HepG2 (cell line): ENCODE results near the gene SLC25A43. TPM values are rescaled to one million over a fixed set of nuclear protein-coding genes. Genes with fewer than 3 reads are reported as not detected.

Source experiments
- ATAC-seq: fragments of 200-7000 bp; cut with Tn5 transposase; 3 replicates; pipeline ENCODE4 v1.9.1; 2020; ENCODE audit warnings: mild to moderate bottlenecking, moderate library complexity
- BruUV-seq: library from RNA; stranded (reverse); fragments of 400-500 nt; replicated peaks from 2 replicates; lab custom pipeline; 2021; lab: Mats Ljungman, UMichigan
- CTCF ChIA-PET: fragments of 300-600 bp; formaldehyde crosslinking; extraction: SDS; loops from one replicate; lab custom pipeline; 2021; ENCODE audit warnings: low total read pairs, inconsistent platforms, low intra/inter-chr PET ratio; lab: Yijun Ruan, JAX
- POLR2A ChIA-PET: fragments of 350-600 bp; sonication (Branson Sonifier 250); formaldehyde crosslinking; loops from one replicate; lab custom pipeline; 2020; ENCODE audit warnings: antibody characterized with exemption, inconsistent platforms; lab: Yijun Ruan, JAX
- DNase-seq: peaks from one replicate; pipeline ENCODE4 v3.0.0-alpha.2; 2015; ENCODE audit warnings: low spot score
- FAIRE-seq: peaks from 3 replicates; lab custom pipeline; 2011; peaks lifted over from hg19 to GRCh38; lab: Jason Lieb, UNC
- H2AFZ ChIP-seq: one replicate; pipeline ENCODE4 v1.6.1; 2011; ENCODE audit warnings: low read length, inconsistent platforms
- H3K27ac ChIP-seq: fragments of 300-600 bp; 3 replicates; pipeline ENCODE4 v1.8.0; 2011; ENCODE audit warnings: mixed run types, mild to moderate bottlenecking, mixed read lengths, low read length, inconsistent platforms; ENCODE audit not compliant: insufficient read depth; ENCODE audit errors: extremely low read length
- H3K27me3 ChIP-seq, 2 experiments: fragments of 200-600 bp in 1 of 2; 2 replicates in 1 of 2; 3 replicates in 1 of 2; pipeline versions ENCODE4 v1.6.0 to v1.8.0; 2011; ENCODE audit warnings: low read length in 2 of 2, mild to moderate bottlenecking in 2 of 2, moderate library complexity in 2 of 2, inconsistent platforms in 1 of 2; ENCODE audit not compliant: insufficient read depth in 2 of 2, control insufficient read depth in 1 of 2
- H3K36me3 ChIP-seq, 2 experiments: fragments of 200-600 bp in 1 of 2; replicated peaks in 1 of 2; 2 replicates in 1 of 2; 3 replicates in 1 of 2; pipeline versions ENCODE4 v1.5.1 to v1.8.0; 2011; ENCODE audit warnings: low read length in 2 of 2, inconsistent platforms in 1 of 2; ENCODE audit not compliant: insufficient read depth in 2 of 2, control insufficient read depth in 1 of 2
- H3K4me1 ChIP-seq: 2 replicates; pipeline ENCODE4 v1.5.1; 2012; ENCODE audit warnings: low read length, inconsistent platforms; ENCODE audit not compliant: insufficient read depth
- H3K4me2 ChIP-seq: 2 replicates; pipeline ENCODE4 v1.6.0; 2011; ENCODE audit warnings: low read depth, low read length, inconsistent platforms
- H3K4me3 ChIP-seq, 3 experiments: fragments of 200-600 bp in 1 of 3; sonication (generic), shearing (Covaris generic) in 1 of 3; replicated peaks in 1 of 3; 2 replicates each; pipeline ENCODE4 v1.5.1; 2011 to 2016; ENCODE audit warnings: low read length in 3 of 3, inconsistent platforms in 2 of 3, low read depth in 2 of 3, mild to moderate bottlenecking in 2 of 3, control low read depth in 1 of 3, mixed read lengths in 1 of 3; ENCODE audit not compliant: insufficient read depth in 1 of 3
- H3K79me2 ChIP-seq: one replicate; pipeline ENCODE4 v1.6.1; 2011; ENCODE audit warnings: low read length, inconsistent platforms; ENCODE audit not compliant: insufficient read depth
- H3K9ac ChIP-seq: 2 replicates; pipeline ENCODE4 v1.6.0; 2011; ENCODE audit warnings: mild to moderate bottlenecking, low read depth, low read length, inconsistent platforms; ENCODE audit not compliant: insufficient read depth
- H3K9me3 ChIP-seq: 2 replicates; pipeline ENCODE4 v1.5.1; 2012; ENCODE audit warnings: mild to moderate bottlenecking, low read length
- H4K20me1 ChIP-seq: 2 replicates; pipeline ENCODE4 v1.6.0; 2011; ENCODE audit warnings: inconsistent platforms, mild to moderate bottlenecking, low read length, moderate library complexity; ENCODE audit not compliant: insufficient read depth
- ATM ChIP-seq: fragments of 450-650 bp; IDR thresholded peaks from 2 replicates; pipeline ENCODE4 v1.7.1; 2017; ENCODE audit warnings: mild to moderate bottlenecking, borderline replicate concordance
- CSRNP2 ChIP-seq: sonication (generic); formaldehyde crosslinking; conservative IDR thresholded peaks from 2 replicates; pipeline ENCODE4 v1.8.0; 2022; ENCODE audit warnings: low read depth, missing genetic modification reagents
- DMAP1 ChIP-seq: IDR thresholded peaks from 2 replicates; pipeline ENCODE4 v1.6.1; 2016
- FOXK1 ChIP-seq: sonication (generic); formaldehyde crosslinking; IDR thresholded peaks from 2 replicates; pipeline ENCODE4 v1.4.0; 2020; ENCODE audit warnings: low read depth, missing genetic modification reagents, borderline replicate concordance
- GLMP ChIP-seq: sonication (generic); formaldehyde crosslinking; IDR thresholded peaks from 2 replicates; pipeline ENCODE4 v1.9.0; 2021; ENCODE audit warnings: missing genetic modification reagents, mild to moderate bottlenecking, borderline replicate concordance
- HNF4A ChIP-seq: sonication (generic); formaldehyde crosslinking; IDR thresholded peaks from 2 replicates; pipeline ENCODE4 v1.4.0; 2020; ENCODE audit warnings: missing genetic modification reagents
- MAZ ChIP-seq, 2 experiments: sonication (generic) in 1 of 2; formaldehyde crosslinking in 1 of 2; IDR thresholded peaks; 2 replicates each; pipeline versions ENCODE4 v1.5.0 to v1.6.1; 2012 to 2020; ENCODE audit warnings: low read depth in 2 of 2, mild to moderate bottlenecking in 2 of 2, borderline replicate concordance in 1 of 2, improper control_type of control experiment in 1 of 2, low read length in 1 of 2, missing genetic modification reagents in 1 of 2, moderate library complexity in 1 of 2
- MBD4 ChIP-seq: IDR thresholded peaks from 2 replicates; pipeline ENCODE4 v1.6.1; 2012; ENCODE audit warnings: low read length, inconsistent platforms, borderline replicate concordance
- RBM39 ChIP-seq: fragments of 200-400 bp; formaldehyde crosslinking; IDR thresholded peaks from one replicate; pipeline ENCODE4 v1.6.1; 2018; ENCODE audit warnings: antibody characterized with exemption, mild to moderate bottlenecking, low read depth, low read length; ENCODE audit not compliant: poor library complexity, severe bottlenecking
- RFXANK ChIP-seq: IDR thresholded peaks from 2 replicates; pipeline ENCODE4 v1.6.1; 2016
- ZNF260 ChIP-seq: sonication (generic); formaldehyde crosslinking; IDR thresholded peaks from 2 replicates; pipeline ENCODE4 v1.4.0; 2020; ENCODE audit warnings: missing genetic modification reagents, low read depth, mild to moderate bottlenecking, borderline replicate concordance
- ZNF343 ChIP-seq: sonication (generic); formaldehyde crosslinking; IDR thresholded peaks from 2 replicates; pipeline ENCODE4 v1.4.0; 2020; ENCODE audit warnings: mild to moderate bottlenecking, missing genetic modification reagents
- ZNF414 ChIP-seq: sonication (generic); formaldehyde crosslinking; IDR thresholded peaks from 2 replicates; pipeline ENCODE4 v1.5.0; 2020; ENCODE audit warnings: missing genetic modification reagents
- ZNF441 ChIP-seq: sonication (generic); formaldehyde crosslinking; IDR thresholded peaks from 2 replicates; pipeline ENCODE4 v1.7.0; 2021; ENCODE audit warnings: missing genetic modification reagents, borderline replicate concordance
- ZNF563 ChIP-seq: sonication (generic); formaldehyde crosslinking; IDR thresholded peaks from 2 replicates; pipeline ENCODE4 v1.8.0; 2022; ENCODE audit warnings: mild to moderate bottlenecking, moderate library complexity, missing genetic modification reagents
- ZNF609 ChIP-seq: sonication (generic); formaldehyde crosslinking; IDR thresholded peaks from 2 replicates; pipeline ENCODE4 v1.4.0; 2020; ENCODE audit warnings: mild to moderate bottlenecking, missing genetic modification reagents, borderline replicate concordance
- ZSCAN30 ChIP-seq: sonication (generic); formaldehyde crosslinking; IDR thresholded peaks from 2 replicates; pipeline ENCODE4 v1.5.0; 2020; ENCODE audit warnings: mild to moderate bottlenecking, missing genetic modification reagents
- WGBS: methylation state at CpG from one replicate; pipeline ENCODE4 v1.1.6; 2017; ENCODE audit warnings: low lambda C conversion rate; 5-methylcytosine and 5-hydroxymethylcytosine counted together
- in situ Hi-C: cut with HindIII; loops from 2 replicates; pipeline ENCODE4 v1.10.0; 2017; ENCODE audit warnings: low pct_unique_long_range_greater_than_20kb; ENCODE audit not compliant: extremely low pct_ligation_motif_present
- intact Hi-C: fragments of 100-400 bp; cut with micrococcal nuclease; formaldehyde crosslinking; loops from one replicate; pipeline ENCODE4 v1.10.0; 2022; ENCODE audit not compliant: unreplicated experiment
- polyA plus RNA-seq, 8 experiments: library from polyadenylated mRNA; depleted of rRNA in 3 of 8; stranded (reverse) in 7 of 8; unstranded in 1 of 8; fragments of >200 nt; fragmentation: Illumina TruSeq in 4 of 8; extraction: Trizol in 4 of 8; gene quantifications; 2 replicates each; pipeline versions ENCODE4 v1.2.1 to v1.2.3, GENCODE V29; 2011 to 2016; ENCODE audit warnings: low read depth in 4 of 8, missing spikeins in 1 of 8, mixed read lengths in 1 of 8; ENCODE audit not compliant: insufficient read depth in 1 of 8
- total RNA-seq, 5 experiments: library from RNA; depleted of rRNA; stranded (reverse); fragments of >200 nt; fragmentation: Illumina TruSeq; extraction: Trizol; gene quantifications; 2 replicates each; pipeline ENCODE4 v1.2.3, GENCODE V29; 2016; ENCODE audit warnings: low read depth in 1 of 5

SLC25A43 gene
- total and polyA plus RNA-seq, 2 of the 13 experiments (the other 11 are each of a cell fraction or from before 2014, with no cell fraction given): 5.8 to 13.2 TPM

- intact Hi-C loops (no loop called here), in situ Hi-C loops (no loop called here)
- Histone ChIP-seq H3K4me1 (no peaks in the 10 kb centered on the region), H4K20me1 (no peaks in the 10 kb centered on the region), H3K79me2 (no peaks in the 10 kb centered on the region), H3K4me3 (no peak overlapping the region), H3K9ac (no peak overlapping the region), H3K4me2 (no peak overlapping the region), H3K9me3 (no peaks in the 10 kb centered on the region), H2AFZ (no peak overlapping the region), H3K36me3 (no peaks in the 10 kb centered on the region), H3K27ac (no peak overlapping the region), H3K27me3 (no peaks in the 10 kb centered on the region)
- 6% methylated on average over 1 of the region's 1 CpG for WGBS
- BruUV-seq: no TSS peak
- FAIRE-seq (no peak), ATAC-seq (no peak), DNase-seq (no peak)
- POLR2A ChIA-PET: no interaction called here
- CTCF ChIA-PET: no interaction called here
- TF ChIP-seq HNF4A (CRISPR knock-in tag): no peak
- TF ChIP-seq ZNF260 (CRISPR knock-in tag): no peak
- no peak for TF ChIP-seq ZNF563
- no peak for TF ChIP-seq MAZ (IDR thresholded peaks at IDR 0.05; ENCODE audit: borderline replicate concordance, low read depth, low read length)
- TF ChIP-seq MAZ (CRISPR knock-in tag; IDR thresholded peaks at IDR 0.05; ENCODE audit: low read depth): no peak
- no peak for TF ChIP-seq ZNF609 (CRISPR knock-in tag)
- no peak for TF ChIP-seq ZSCAN30
- TF ChIP-seq DMAP1 (CRISPR knock-in tag): no peak
- no peak for TF ChIP-seq GLMP (CRISPR knock-in tag)
- no peak for TF ChIP-seq RFXANK (CRISPR knock-in tag)
- TF ChIP-seq ATM: no peak
- TF ChIP-seq ZNF414 (CRISPR knock-in tag): no peak
- no peak for TF ChIP-seq ZNF343 (CRISPR knock-in tag)
- no peak for TF ChIP-seq FOXK1 (CRISPR knock-in tag)
- TF ChIP-seq CSRNP2 (CRISPR knock-in tag): no peak
- no peak for TF ChIP-seq MBD4
- TF ChIP-seq RBM39: no peak
- TF ChIP-seq ZNF441 (CRISPR knock-in tag): no peak
Measured at GRCh38 chrX:119381349-119381944, 17.7 kb upstream of the SLC25A43 start.
